NCI-H1417 treated with DMSO at 0.1 percent for 48 hours (cell line): Measurements from ENCODE around the gene RFT1.

Source experiments
- DNase-seq: peaks from one replicate; lab custom pipeline; 2025; lab: John Stamatoyannopoulos, UW

Gene RFT1, protein sequence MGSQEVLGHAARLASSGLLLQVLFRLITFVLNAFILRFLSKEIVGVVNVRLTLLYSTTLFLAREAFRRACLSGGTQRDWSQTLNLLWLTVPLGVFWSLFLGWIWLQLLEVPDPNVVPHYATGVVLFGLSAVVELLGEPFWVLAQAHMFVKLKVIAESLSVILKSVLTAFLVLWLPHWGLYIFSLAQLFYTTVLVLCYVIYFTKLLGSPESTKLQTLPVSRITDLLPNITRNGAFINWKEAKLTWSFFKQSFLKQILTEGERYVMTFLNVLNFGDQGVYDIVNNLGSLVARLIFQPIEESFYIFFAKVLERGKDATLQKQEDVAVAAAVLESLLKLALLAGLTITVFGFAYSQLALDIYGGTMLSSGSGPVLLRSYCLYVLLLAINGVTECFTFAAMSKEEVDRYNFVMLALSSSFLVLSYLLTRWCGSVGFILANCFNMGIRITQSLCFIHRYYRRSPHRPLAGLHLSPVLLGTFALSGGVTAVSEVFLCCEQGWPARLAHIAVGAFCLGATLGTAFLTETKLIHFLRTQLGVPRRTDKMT

DNA sequence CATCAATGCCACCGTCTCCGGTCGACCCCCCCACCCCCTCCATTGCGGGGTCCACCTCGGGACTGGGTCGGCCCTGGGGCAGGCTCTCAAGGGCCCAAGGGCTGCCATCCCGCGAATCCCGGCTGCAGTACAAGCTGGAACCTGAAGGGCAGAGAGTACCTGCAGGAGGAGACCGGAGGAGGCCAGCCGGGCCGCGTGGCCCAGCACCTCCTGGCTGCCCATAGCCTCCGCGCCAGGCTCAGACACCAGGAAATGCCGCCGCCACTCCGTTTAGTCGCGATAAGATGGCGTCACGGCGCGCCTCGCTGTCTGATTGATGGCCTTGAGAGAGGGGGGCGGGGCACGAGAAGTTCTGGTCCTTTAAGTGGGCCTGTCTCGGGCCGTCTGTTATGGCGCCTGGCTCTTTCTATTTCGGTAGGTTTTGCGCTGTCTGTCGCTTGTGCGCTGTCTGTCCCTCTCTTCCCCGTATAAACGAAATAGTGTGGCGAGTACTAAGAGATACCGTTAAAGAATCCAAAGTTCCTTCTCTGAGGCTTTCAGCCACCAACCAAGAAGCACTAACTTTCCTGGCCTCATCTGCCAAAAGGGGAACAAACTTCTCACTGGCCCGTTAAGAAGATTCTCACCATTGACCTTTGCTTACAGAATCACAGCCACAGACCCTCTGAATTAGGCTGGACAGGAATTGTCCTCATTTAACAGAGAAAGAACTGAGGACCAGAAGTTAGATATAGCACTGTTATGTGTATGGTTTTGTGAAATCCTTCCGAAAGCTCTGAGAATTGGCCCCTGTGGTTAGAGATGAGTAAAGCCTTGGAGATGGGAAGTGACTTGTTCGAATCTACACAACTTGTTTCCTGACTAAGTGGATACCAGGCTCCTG lies at the start of gene RFT1:
TSS of gene RFT1 (minus strand) at position 257 of the 883 bp plus-strand sequence. CDS start at position 222, 35 bp downstream.
- peak; percentile 66 for DNase-seq

DNA sequence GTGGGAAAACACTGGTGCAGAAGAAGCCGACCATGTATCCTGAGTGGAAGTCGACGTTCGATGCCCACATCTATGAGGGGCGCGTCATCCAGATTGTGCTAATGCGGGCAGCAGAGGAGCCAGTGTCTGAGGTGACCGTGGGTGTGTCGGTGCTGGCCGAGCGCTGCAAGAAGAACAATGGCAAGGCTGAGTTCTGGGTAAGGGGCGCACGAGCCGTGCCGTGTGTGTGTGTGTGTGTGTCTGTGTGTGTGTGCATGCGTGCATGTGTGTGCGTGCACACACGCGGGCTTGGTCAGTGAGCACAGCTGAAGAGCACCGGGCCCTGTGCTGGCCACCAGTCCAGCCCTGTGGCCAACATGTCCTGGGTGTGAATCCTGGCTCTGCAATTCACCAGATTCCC lies 49.3 kb upstream of the RFT1 start:
- DNase-seq, result no peak

GRCh38 chr3:53178246-53178645 lies 48.0 kb upstream of the RFT1 start:
- DNase-seq, result no peak

DNA sequence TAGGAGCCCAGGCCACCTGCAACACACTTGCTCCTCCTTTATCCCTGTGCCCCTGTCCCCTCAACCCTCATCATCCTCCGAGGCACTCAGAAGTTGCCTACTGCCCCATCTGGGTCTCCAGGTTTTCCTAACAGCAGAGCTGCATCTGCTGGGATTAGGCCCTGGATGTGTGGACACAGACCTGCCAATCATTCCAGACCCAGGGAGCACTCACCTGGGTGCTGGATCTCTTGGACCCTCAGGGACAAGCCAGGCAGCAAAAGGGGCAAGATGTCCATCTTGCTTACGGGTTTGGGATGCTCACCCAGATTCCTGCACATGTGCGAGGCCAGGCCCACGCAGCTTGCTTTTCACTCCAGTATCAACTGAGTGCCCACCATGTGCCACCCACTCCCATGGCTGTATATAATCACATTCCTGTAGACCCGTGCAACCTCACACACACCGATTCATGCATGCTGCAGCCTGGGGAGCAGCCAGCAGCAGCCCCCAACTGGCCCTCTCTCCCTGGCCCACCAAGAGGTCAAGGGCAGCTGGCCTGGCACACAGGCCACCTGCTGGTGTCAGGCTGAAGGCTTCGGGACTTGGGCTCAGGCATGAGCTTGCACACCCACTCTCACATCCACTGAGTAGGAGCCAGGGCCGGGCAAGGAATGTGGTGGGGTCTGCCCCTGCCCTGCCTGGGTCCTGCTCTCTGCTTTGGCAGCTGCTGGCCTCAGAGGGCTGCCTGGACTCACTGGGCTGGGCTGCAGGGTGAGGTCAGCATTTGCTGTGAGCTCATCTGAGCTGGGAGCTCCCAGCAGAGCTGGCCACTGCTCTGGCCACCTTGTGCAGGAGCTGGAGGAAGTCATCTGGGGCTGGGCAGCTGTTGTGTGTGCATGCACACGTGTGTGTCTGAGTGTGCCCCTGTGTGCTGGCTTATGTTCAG lies 45.6 kb upstream of the RFT1 start:
- DNase-seq, result no peak

- no peak for DNase-seq
These were observed 44.4 kb upstream of the RFT1 start for GRCh38 chr3:53174346-53175250.

GRCh38 chr3:53173107-53173506 lies 42.9 kb upstream of the RFT1 start:
- no peak for DNase-seq

- DNase-seq, result no peak
These were observed 41.7 kb upstream of the RFT1 start for GRCh38 chr3:53171827-53172505.

- DNase-seq, result no peak
These were observed 40.8 kb upstream of the RFT1 start for GRCh38 chr3:53171064-53171418.

DNA sequence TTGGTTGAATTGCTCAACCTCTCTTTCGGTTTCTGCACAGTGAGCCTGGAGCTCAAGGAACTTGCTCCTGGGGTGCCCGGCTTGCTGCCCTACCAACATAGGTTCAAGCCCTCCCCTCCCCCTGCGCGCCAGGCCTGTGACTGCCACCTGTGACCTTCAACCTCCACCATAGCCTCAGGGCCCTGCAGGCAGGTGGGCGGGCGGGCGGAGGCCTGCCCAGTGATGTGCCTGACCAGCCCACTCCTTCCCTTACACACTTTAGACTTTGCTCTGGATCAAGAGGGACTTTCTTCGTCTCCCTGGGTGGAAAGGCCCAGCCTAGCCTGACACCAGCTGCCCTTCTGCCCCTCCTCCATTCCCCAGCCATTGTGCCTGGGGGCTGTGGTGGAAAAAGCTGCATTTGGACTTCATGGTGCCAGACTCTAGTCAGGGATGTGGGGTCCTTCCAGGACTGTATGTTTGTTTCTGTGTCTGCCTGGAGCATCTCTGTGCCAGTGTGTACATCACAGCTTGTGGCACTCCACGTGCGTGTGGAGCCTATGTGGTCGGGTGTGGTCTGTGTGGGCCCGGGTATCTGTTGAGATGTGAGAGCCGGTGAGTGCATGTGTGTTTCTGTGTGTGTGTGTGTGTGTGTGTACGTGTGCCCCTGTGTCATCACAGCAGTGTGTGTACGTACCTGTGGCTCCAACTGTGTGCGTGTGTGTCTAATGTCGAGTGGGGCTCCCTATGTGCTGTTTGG lies 40.3 kb upstream of the RFT1 start:
- DNase-seq, result no peak

- DNase-seq, result no peak
These were observed 39.6 kb upstream of the RFT1 start for GRCh38 chr3:53169832-53170324.

GRCh38 chr3:53169045-53169831 lies 39.0 kb upstream of the RFT1 start:
- no peak for DNase-seq

- DNase-seq, result no peak
These were observed 38.1 kb upstream of the RFT1 start for GRCh38 chr3:53168175-53168923.

- DNase-seq, result no peak
These were observed 37.4 kb upstream of the RFT1 start for GRCh38 chr3:53167418-53168174.

GRCh38 chr3:53166781-53167291 lies 36.6 kb upstream of the RFT1 start:
- DNase-seq, result no peak

DNA sequence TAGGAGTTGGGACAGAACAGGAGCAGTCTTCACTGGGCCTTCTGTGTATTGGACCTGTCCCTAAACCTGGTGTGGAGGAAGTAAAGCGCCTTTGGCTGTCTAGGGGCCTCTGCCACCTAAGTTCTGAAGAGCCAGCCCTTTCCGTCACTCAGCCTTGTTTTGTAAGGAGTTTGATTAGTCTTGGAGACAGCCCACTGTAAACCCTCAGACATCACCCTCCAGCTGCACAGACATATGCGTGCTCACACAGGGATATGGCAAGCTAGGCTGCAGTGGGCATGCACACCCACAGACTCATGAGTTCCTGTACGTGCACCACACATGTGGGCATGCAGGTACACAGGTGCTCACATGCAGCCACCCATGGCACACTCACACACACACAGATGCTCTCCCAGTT lies 36.0 kb upstream of the RFT1 start:
- no peak for DNase-seq

DNA sequence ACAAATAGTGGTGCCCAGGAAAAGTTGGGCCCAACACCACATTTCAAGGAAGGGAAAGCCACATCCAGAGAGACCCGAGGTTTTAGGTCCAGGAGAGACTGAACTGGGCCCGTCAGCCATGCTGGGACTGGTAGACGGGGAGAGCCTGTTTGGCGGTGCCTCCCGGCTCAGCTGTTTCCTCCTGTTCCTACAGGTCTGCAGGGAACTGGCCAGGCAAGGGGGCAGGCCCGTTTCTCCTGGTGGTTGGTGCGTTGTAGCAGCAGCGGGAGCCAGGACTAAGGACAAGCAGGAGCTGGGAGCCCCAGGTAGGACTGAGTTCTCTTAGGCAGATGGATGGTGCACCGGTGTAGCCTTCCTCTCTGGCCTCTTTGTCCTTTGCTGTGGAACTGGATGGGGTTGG lies 34.7 kb upstream of the RFT1 start:
- DNase-seq, result no peak
